ENCODE data around the gene CCNK.

CCNK gene

DNA sequence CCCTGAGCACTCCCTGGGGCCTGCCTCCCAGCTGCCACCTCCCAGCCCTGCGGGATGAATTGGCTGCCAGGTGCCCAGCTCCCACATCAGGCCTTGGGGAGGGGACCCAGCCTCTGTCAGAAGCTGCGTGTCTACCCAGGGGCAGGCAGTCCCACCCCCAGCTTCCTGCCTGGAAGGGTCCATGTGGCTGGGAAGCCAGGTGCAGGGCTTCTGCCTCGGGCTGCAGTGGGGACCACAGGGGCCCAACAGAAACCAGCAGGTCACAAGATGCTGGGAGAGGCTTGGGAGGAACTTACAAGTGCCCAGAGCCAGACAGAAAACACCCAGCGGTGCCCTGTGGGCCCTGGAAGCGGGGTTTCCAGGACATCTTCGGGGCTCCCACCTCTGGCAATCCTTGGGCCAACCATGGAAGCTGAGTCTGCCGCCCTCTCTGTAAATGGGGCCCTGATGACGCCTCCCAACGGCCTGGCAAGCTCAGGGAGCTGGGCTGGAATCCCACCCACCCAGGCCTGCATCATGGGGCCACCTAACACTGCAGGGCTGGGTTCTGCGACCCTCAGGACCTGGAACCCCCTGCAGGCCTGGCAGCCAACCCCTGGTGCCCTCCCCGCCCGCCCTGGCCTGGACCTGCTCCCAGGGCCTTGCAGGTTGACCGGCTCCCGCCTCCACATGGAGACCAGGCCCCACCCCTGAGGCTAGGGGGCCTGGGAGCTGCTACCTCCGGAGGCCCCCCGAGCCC, 36.6 kb downstream of the CCNK start:
- in situ Hi-C loops (cut with HindIII; ENCODE audit: low sequenced_read_pairs): no loop called here

DNA sequence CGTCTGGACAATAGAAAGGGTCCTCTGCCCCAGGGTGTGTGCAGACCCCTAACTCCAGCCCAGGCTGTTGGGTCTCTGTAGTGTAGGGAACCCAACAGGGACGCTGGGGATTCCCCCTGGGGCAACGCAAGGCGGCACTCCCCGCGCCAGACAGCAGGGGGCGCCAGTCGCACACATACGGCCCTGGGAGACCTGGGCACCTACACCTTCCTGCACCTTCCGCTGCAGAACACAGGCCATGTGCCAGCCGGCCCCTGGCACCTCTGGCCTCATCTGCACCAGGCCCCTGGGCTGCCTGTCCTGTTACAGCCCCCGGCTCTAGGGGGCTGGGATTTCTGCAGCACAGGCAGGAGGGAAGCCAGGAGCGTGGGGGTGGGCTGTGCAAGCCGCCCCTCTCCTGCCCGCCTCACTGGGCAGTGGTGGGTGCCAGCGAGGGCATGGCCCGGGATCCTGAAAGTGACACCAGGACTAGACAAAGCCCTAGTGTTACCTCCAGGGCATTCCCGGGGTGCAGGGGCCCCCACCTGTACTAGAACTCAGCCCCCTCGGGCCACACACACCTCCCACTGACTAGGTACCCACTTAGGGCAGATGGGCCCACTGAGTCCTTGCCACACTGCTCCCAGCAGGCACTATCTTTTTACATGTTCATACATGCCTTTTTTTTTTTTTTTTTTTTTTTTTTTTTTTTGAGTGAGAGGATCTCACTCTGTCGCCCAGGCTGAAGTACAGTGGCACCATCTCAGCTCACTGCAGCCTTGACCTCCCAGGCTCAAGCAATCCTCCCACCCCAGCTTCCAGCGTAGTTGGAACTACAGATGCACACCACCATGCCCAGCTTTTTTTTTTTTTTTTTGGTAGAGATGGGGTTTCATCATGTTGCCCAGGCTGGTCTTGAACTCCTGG, 37.5 kb downstream of the CCNK start:
- in situ Hi-C loops (cut with HindIII; ENCODE audit: low sequenced_read_pairs): no loop called here

- in situ Hi-C loops (cut with HindIII; ENCODE audit: low sequenced_read_pairs): no loop called here
Observed at GRCh38 chr14:99519347-99519881, 38.2 kb downstream of the CCNK start.

GRCh38 chr14:99519931-99520421, 38.8 kb downstream of the CCNK start:
- in situ Hi-C loops (cut with HindIII; ENCODE audit: low sequenced_read_pairs): no loop called here

- in situ Hi-C loops (cut with HindIII; ENCODE audit: low sequenced_read_pairs): no loop called here
Observed at GRCh38 chr14:99520571-99521081, 39.4 kb downstream of the CCNK start.

GRCh38 chr14:99521176-99522024, 40.2 kb downstream of the CCNK start:
- in situ Hi-C loops (cut with HindIII; ENCODE audit: low sequenced_read_pairs): no loop called here

DNA sequence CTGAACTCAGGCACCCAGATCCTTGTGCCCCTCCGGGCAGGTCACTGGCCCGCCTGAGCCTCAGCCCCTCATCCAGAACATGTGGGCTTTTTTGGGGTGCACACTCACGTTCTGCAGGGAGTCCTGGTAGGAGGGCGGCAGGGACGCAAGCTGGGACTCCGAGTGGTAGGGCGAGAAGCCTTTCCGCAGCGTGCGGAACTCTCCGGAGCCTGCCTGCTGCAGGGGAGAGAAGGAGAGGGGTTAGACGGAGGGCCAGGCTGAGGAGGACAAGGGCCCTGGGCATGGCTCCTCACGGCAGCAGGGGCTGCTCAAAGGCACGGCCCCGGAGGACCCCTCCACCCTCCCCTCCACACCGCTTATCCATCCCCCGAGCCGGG, 40.8 kb downstream of the CCNK start:
- in situ Hi-C loops (cut with HindIII; ENCODE audit: low sequenced_read_pairs): no loop called here

DNA sequence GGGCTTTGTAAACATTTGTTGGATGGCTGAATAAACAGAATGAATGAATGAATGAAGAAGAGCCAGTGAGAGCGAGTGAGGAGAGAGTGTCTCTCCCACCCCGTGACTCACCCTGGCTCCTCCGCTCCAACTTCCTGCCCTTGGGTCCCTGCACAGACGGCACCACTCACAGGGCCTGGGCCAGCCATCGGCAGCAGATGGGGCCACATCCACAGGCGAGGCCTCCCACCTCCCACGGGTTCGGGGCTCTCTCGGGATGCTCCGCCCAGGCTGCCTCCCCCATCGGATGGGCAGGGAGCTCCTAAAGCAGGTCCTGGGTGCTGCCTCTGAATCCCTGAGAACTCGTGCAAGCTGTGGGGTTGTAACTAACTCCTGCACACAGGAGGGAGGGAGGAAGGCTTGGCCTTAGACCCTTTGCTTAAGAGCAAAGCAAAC, 41.3 kb downstream of the CCNK start:
- in situ Hi-C loops (cut with HindIII; ENCODE audit: low sequenced_read_pairs): no loop called here

DNA sequence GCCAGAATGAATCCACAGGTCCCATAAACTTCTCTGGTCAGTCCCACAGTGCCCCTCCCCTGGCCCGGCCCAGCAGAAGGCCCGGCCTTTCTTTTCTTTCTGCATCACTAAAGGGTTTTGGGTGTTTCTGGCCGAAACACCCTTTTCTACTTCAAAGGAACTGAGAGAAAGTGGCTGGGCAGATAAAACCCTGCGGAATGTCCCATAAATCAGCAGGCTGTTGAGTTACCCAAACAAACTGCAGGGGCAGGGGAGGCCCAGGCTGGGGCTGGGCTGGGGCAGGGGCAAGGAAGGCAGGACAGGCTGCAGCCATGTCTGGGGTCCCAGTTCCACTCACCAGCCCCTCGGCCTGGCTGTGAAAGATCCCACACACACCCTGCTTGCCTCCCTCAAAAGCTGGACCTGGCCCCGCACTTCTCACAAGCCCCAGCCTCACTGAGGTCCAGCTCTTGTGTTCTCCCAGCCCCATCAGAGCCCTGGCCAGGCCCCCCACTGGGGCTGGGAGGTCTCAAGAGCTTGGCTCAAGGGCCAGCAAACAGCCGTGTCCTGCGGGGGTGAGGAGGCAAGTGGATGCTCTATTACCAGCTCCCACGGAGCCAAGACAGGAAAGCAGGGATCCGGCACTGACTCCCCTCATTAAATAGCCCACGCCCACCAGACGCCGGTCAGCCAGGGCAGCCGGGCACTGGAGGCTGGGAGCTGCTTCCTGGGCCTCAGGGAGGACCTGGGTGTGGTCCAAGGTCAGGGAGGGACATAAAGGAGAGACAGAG, 41.9 kb downstream of the CCNK start:
- in situ Hi-C loops (cut with HindIII; ENCODE audit: low sequenced_read_pairs): no loop called here

DNA sequence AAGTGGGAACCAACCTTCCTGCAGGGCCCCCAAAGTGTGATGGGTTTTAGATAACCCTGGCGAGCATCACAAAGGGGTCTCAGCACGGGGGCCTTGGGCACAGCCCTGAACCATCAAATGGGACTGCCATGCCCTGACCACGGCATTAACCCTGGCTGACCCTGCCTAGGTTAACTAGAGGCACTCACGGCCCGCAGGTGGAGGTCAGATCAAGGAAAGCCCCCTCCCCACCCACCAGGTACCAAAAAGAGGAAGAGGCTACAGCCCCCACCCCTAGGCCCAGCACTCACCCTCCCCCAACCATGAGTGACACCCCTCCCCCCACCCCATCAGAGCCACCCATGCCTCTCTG, 42.5 kb downstream of the CCNK start:
- in situ Hi-C loops (cut with HindIII; ENCODE audit: low sequenced_read_pairs): no loop called here

DNA sequence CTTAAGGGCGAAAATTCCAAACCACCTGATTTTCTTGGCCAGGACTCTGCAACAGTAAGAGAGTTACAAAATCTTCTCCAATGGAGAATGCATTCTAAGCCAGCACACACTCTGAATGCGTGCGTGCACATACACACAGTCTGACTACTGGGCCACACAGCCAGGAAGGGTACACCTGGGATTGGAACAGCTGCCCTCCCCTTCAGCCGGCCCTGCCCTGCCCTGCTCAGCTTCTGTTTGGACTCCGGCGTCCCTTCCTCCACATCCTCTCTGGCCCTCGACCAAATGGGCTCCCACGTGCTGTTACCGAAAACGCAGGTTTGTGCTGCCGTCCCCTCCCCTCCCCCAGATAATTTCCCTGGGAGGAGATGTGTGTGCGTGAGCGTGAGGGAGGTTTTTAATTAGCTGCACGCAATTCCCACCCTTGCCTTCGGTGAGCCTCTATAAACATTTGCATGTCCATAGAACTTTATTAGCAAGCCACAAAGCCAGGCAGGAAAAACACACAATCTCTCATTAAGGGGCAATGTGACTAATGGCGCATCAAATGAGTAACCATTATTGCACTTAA, 43.0 kb downstream of the CCNK start:
- in situ Hi-C loops (cut with HindIII; ENCODE audit: low sequenced_read_pairs): no loop called here

GRCh38 chr14:99524804-99525698, 43.8 kb downstream of the CCNK start:
- in situ Hi-C loops (cut with HindIII; ENCODE audit: low sequenced_read_pairs): no loop called here

- in situ Hi-C loops (cut with HindIII; ENCODE audit: low sequenced_read_pairs): no loop called here
Observed at GRCh38 chr14:99525699-99526080, 44.5 kb downstream of the CCNK start.

- in situ Hi-C loops (cut with HindIII; ENCODE audit: low sequenced_read_pairs): no loop called here
Observed at GRCh38 chr14:99527026-99527425, 45.8 kb downstream of the CCNK start.

DNA sequence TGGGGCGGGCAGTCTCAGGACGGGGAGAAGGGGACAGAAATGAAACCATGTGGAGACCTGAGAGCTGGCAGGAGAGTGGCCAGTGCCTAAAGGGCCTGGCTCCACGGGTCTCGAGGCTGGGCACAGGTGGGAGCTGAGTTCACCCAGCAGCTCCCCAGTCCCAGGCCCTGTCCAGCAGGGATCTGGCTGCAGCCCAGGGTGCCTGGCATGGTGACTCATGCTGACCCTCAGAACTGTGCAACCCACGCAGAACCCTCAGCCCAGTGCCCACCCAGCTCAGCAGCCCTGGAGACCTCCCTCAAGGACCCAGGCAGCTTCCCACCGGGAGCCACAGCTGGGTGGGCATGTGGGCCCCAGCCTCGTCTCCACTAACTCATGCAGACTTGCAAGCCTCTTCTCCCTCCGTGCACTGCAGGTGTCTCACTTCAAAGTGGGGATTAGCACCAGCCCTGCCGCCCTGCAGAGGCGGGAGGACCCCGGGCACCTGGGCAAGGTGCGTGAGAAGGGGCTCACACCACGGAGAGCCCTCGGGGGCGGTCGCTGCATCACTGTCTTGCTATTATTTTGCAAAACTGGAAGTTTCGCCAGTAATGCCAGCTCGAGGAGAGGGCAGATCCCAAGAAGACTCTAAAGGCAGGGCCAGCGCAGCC, 46.3 kb downstream of the CCNK start:
- in situ Hi-C loops (cut with HindIII; ENCODE audit: low sequenced_read_pairs): no loop called here

- in situ Hi-C loops (cut with HindIII; ENCODE audit: low sequenced_read_pairs): no loop called here
Observed at GRCh38 chr14:99529899-99530298, 48.7 kb downstream of the CCNK start.

DNA sequence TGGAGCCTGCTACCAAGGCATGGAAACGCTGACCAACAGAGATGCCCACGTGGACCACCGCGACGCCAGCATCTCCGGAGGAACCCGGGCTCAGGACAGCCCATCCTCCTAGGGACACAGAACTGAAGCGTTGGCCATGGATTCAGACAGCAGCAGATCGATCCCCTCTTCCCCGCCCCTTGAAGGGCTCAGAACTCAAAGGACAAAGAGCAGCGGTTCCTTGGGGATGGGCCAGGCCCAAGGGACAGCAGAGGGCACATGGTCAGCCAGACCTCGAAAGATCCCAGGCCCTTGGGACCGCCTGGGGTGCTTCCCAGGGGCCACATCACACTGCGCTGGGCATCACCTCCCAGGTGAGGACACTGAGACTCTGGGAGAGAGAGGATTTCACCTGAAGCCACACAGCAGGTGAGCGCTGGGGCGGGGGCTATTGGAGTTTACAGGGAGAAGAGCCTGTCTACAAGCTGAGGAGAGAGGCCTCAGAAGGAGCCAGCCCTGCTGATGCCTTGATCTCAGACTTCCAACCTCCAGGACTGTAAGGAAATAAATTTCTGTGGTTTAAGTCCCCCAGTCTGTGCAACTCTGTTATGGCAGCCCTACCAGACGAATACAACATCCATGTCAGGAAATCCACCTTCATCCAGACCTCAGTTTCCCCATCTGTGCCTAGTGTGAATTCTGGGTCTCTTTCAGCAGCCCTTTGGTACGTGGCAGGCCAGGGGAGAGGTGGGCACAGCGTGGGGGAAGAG, 49.4 kb downstream of the CCNK start:
- in situ Hi-C loops (cut with HindIII; ENCODE audit: low sequenced_read_pairs): no loop called here
